Chondrocyte (in vitro differentiated cells): ENCODE results near the gene GATA3. TPM values are rescaled to one million over a fixed set of nuclear protein-coding genes. Genes with fewer than 3 reads are reported as not detected.

Source experiments
- DNase-seq: peaks from one replicate; pipeline ENCODE4 v3.0.0; 2021; ENCODE audit warnings: mixed read lengths, low spot score
- H3K27ac Mint-ChIP-seq: one replicate; pipeline ENCODE4 v1.8.0; 2021; ENCODE audit warnings: mild to moderate bottlenecking, moderate library complexity, mixed read lengths; ENCODE audit not compliant: unreplicated experiment
- H3K27me3 Mint-ChIP-seq: 2 replicates; pipeline ENCODE4 v1.8.0; 2021; ENCODE audit warnings: low read depth, mixed read lengths
- H3K36me3 Mint-ChIP-seq: 2 replicates; pipeline ENCODE4 v1.8.0; 2021; ENCODE audit warnings: low read depth, mixed read lengths
- H3K4me1 Mint-ChIP-seq: 2 replicates; pipeline ENCODE4 v1.8.0; 2021; ENCODE audit warnings: low read depth, mild to moderate bottlenecking, mixed read lengths
- H3K4me3 Mint-ChIP-seq: one replicate; pipeline ENCODE4 v1.8.0; 2021; ENCODE audit warnings: mild to moderate bottlenecking, moderate library complexity, mixed read lengths; ENCODE audit not compliant: unreplicated experiment
- H3K9me3 Mint-ChIP-seq: 2 replicates; pipeline ENCODE4 v1.8.0; 2021; ENCODE audit warnings: low read depth, mixed read lengths
- CTCF ChIP-seq: fragments of 200-600 bp; sonication (generic); IDR thresholded peaks from 2 replicates; pipeline ENCODE4 v1.5.0; 2021; ENCODE audit warnings: antibody characterized with exemption, mild to moderate bottlenecking, moderate library complexity
- total RNA-seq: library from RNA; stranded (reverse); gene quantifications from 3 replicates; pipeline ENCODE4 v1.2.1, GENCODE V29; 2021

Gene GATA3
- total RNA-seq, 1 donor from 2014 or later = not detected

GRCh38 chr10:8122611-8123369 is 68.3 kb downstream of the GATA3 start:
- H3K27me3 Mint-ChIP-seq = peaks cover 2% of the 10 kb centered on the region
- no peak for DNase-seq
- no peak for TF ChIP-seq CTCF
- H3K4me1 Mint-ChIP-seq = no peaks in the 10 kb centered on the region
- H3K27ac Mint-ChIP-seq = no peak overlapping the region
- H3K4me3 Mint-ChIP-seq = no peak overlapping the region
- no peaks in the 10 kb centered on the region for H3K9me3 Mint-ChIP-seq
- no peaks in the 10 kb centered on the region for H3K36me3 Mint-ChIP-seq

- Mint-ChIP-seq H3K4me1 (no peaks in the 10 kb centered on the region), H3K27ac (no peak overlapping the region)
Observed at GRCh38 chr10:8124436-8124835, 69.9 kb downstream of the GATA3 start.

More at GRCh38 chr10:8124436-8124835, 69.9 kb downstream of the GATA3 start:
- H3K36me3 Mint-ChIP-seq = no peaks in the 10 kb centered on the region
- no peaks in the 10 kb centered on the region for H3K9me3 Mint-ChIP-seq
- H3K4me3 Mint-ChIP-seq = no peak overlapping the region
- DNase-seq = no peak
- no peak for TF ChIP-seq CTCF
- peaks cover 2% of the 10 kb centered on the region for H3K27me3 Mint-ChIP-seq

Other genes starting within 250 kb of the GATA3 start
- gene TAF3, start 236.2 kb upstream of the GATA3 start, total RNA-seq = 6.2 to 8.6 TPM (median 7.2 TPM) in 3 replicates